SU-DHL-6 (cell line): Measurements from ENCODE around the gene STAC.

Experiments
- CTCF ChIP-seq: fragments of 200-600 bp; sonication (generic); IDR thresholded peaks from one replicate; pipeline ENCODE4 v1.5.1; 2017; ENCODE audit warnings: antibody characterized with exemption, mild to moderate bottlenecking, low read length, moderate library complexity; ENCODE audit not compliant: insufficient read depth, poor library complexity, severe bottlenecking
- EZH2phosphoT487 ChIP-seq: fragments of 200-600 bp; sonication (generic), shearing (Covaris generic); conservative IDR thresholded peaks from 2 replicates; pipeline ENCODE4 v1.6.1; 2018; ENCODE audit warnings: mild to moderate bottlenecking, antibody characterized with exemption, low read length, moderate library complexity, mixed read lengths

GRCh38 chr3:36548712-36549111 is 168.4 kb downstream of the STAC start:
- TF ChIP-seq CTCF (no peak), EZH2phosphoT487 (no peak)
